Stromal cell of bone marrow (primary cell): Measurements from ENCODE around the gene EEF1A2.
"Not testable (repeated sequence)": the region's sequence is repeated elsewhere in the genome, so short reads cannot be mapped to it uniquely, and the experiment has no call there.

ENCODE experiments used
- DNase-seq: peaks from one replicate; pipeline ENCODE4 v3.0.0-alpha.2; 2012; ENCODE audit warnings: low read depth

Gene EEF1A2

DNA sequence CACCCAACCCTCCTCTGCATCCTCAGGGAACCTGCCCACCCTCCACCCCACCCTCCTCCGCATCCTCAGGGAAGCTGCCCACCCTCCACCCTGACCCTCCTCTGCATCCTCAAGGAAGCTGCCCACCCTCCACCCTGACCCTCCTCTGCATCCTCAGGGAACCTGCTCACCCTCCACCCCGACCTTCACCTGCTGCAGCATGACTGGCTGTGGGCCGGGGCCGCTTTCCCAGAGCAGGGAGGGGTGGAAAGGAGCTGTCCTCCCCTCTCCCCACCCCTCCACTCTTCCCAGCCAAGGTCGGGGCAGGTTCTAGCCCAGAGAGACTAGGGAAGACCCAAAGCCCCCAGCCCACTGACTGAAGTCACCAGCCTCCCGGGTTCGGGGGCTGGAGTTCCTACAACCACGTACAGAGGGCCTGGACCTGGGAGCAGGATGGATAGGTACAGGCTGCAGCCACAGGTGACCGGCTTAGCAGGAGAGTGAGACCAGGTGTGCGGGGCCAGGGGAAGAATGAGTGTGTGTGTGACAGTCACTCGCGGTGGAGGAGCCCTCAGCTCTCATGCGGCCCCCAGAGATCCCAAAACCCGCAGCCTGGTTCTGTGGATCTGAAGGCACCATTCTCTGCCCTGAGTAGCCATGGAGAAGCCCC is 11.6 kb downstream of the EEF1A2 start:
- DNase-seq: no peak

DNA sequence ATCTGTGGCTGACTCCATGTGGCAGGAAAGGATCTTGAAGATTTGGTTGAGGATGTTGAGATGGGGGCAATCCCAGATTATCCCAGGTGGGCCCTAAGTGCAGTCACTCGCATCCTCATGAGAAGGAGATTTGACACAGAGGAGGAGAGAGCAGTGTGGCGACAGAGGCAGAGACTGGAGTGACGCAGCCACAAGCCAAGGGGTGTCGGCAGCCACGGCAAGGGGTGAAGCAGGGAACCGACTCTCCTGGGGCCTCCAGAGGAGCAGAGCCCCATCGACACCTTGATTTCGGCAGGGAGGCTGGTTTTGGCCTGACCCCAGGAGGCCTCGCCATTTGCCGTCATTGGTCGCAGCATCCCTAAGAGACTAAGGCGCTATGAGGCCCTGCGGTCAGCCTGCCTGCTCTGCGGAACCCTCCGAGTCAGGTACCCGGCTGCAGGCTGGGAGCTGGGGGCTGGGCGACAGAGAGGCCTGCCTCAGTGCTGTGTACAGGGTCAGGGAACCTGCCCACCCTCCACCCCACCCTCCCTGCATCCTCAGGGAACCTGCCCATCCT is 12.5 kb downstream of the EEF1A2 start:
- DNase-seq: no peak

DNA sequence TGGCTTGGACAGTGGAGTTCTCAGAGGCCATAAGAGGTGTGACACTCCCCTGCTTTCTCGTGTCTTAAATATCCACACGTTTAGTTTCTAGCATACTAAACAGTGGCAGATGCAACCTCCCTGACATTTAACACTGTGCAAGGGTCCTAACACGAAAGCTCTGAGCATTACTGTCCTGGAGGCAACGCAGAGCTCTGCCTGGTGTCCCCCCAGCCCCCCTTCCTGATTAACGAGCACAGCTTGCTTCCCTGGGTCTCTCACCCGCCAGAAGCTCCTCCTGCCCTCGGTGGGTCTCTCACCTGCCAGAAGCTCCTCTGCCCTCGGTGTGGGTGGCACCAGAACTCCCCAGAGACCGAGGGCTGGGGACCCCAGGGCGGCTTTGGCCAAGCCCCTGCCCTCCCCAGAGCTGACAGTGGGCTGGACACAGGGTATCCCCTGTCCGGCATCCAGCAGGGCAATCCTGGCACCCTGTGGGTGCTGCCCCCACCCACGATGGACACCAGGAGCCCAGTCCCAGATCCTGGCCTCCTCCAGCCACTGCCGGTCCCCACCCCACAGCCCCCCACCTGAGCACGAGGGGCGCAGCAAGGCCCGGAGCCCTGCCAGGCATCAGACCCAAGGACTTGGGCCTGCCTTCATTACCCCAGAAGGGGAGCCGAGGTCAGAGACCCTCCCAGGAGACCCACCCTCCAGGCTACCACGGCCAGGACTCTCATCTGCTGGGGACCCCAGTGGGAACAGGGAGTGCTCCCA is 14.1 kb downstream of the EEF1A2 start:
- DNase-seq: no peak

DNA sequence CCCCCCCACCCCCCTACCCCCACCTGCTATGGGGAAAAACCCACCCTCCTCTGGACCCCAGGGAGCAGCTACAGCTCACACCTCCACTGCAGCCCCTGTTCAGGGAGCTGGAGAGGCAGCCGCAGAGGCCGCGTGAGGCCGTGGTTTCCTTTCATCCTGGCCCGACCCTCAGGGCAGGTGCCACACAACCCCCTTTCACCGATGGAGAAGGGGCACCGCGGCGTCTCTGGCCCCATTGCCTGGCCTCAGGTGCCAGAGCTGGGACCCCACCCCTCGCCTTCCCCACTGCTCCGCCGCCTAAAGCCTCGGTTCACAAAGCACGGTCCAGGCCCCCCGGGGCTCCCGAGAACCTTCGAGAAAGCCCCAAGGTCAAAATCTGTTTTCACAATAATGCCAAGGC is 14.6 kb downstream of the EEF1A2 start:
- DNase-seq: no peak

DNA sequence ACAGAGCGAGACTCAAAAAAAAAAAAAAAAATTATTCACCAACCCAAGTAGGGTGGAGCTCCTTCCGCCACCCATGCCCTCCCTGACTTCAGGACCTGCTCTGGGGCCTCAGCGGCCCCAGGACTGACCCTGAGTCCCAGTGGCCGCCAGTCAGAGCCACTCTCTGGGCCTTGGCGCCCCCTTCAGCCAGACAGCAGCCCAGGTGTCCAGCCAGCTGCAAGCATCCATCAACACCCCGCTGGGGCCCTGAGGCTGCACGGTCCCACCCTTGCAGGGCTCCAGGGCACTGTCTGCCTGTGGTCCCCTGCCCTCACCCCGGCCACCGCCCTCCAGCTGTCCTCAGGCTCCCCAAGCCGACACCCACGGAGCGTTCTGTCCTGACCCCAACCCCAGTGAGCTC is 15.0 kb downstream of the EEF1A2 start:
- DNase-seq: no peak

DNA sequence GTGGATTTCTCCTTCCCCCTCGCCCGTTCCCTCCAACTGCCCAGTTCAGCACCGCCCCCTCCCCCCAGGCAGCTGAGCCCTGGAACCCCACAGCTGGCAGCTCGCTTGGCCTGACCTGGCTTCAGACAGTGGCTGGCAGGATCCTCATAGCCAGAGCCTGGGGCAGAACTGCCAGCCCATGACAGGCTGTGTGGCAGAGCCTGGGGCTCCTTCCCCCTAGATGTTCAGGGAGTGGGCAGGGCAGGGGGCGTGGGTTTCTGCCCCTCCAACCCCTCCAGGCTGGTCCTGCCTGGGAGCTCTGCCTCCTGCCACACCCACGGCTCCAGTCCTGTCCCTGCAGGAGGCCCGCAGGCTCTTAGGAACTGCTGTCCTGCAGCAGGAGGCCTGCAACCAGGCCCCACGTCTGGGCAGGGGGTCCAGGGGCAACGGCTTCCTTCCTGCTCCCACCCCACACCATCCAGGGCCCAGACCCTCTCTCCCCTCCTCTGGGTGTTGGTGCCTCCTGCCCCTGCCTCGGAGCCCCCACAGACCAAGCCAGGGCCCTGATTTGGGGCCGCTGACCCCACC is 16.8 kb downstream of the EEF1A2 start:
- DNase-seq: no peak

DNA sequence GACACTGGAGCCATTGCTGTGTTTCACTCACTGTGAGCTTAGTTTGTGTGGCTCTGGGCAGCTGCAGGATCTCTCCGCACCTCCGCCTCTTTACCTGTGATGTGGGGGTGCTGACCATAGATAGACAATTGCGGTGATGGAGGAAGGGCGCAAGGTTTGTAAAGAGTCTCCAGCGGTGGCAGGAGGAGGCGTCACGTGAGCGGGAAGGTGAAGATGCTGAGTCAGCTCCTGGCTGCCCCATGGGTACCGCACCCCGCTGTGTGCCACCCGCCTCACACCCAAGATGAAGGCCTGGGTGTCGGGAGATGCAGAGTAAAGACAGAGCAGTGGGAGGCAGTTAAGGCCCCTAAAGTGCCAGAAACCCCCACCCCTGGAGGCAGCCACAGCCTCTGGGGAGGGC is 17.4 kb downstream of the EEF1A2 start:
- DNase-seq: no peak

DNA sequence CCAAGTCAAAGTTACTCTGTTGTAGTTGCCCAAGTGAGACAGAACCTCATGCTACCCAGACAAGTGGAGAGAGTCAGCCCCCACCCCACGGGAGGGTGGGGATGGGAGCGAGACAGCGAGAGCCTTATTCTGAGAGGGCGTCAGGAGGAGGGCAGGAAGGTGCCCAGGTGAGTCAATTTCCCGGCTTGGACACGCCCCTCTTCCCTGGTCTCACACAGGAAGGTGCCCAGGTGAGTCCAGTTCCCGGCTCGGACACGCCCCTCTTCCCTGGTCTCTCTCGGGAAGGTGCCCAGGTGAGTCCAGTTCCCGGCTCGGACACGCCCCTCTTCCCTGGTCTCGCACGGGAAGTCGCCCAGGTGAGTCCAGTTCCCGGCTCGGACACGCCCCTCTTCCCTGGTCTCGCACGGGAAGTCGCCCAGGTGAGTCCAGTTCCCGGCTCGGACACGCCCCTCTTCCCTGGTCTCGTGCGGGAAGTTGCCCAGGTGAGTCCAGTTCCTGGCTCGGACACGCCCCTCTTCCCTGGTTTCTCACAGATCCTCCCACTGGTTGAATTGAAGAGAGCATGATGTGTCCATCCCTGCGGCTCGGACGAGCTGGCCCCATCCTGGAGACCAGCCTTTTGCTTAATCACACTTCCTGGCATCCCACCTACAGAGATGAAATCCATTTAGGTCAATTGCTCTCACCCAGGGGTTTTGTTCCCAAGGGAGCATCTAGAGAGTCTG is 19.0 kb downstream of the EEF1A2 start:
- not testable (repeated sequence) for DNase-seq

DNA sequence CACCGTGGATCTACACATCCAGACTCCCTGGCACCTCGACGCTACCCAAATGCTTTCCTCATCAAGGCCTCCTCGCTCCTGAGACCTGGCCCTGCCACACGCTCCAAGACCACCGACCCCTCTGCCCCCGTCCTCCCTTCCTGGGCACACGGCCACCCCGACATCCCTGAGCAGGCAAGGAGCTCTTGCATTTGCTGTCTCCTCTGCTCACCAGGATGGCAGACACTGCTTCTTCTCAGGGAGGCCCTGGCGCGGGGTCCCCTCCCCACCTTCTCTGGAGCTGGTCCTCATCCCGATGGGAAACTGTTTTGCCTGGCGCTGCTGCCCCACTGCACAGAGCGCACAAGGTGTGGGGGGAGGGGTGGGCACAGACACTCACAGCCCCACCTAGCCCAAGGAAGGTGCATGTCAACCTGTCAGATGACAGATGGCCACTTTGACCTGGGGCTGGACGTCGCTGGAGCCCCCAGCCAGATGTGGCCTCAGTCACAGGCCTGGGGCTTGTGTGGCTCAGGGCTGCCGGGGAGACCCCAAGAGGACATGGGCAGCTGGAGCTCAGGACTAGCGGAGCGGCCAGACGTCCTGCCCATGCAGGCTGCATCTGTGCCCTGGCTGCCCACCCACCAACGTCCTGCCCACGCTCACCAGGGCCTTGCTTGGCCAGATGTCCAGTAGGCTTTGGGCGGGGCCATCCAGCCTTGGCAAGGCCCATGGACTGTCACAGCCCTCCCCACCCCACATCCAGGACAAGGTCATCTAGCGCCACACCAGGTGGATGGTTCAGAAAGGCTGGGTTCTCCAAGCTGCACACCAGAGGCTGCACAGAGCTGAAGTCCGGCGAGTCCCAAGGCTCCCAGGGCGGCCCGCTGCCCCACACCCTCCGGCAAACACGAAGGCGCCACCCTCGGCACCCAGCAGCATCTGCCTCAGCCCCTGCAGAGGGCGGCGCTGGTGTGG is 20.3 kb downstream of the EEF1A2 start:
- DNase-seq: no peak

DNA sequence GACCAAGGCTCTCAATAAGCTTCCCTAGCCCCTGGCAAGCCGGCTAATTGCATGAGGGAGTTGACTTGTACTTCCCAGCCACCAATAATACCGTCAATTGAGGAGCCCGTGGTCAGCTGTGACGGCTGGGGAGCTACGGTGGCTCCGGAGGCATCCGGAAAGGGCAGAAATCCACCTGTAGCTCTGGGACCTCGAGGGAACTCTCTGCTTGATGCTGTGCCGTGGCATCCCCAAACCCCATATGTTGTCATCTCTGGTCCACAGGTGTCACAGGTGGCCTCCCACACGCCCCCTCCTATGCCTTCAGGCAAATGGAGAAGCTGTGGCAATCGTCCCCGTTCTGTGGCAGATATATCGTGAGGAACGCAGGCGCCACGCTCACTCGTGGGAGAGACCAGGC is 20.9 kb downstream of the EEF1A2 start:
- DNase-seq: no peak

DNA sequence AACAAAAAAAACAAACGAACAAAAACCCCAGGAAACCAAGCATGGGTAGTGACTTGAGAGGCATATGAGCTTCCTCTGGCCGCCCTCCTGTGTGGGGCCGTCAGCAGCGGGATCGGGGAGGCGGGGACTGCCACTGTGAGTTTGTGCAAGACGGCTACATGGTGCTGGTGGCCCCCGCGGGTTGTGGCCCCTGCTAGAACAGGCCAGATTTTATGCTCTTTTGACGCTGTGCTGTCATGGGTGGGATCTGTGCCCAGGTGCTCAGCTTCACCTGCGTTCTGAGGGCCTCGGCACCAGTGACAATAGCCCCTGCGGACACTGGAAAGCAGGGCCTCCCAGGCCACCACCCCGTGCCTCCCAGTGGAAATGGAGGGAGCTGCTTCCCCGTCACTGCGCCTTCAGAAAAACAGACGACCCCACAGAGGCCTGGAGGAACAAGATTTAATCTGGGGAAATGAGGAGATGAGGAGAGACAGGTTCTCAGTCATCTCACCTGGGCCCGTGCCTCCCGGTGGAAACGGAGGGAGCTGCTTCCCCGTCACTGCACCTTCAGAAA is 21.7 kb downstream of the EEF1A2 start:
- DNase-seq: no peak

DNA sequence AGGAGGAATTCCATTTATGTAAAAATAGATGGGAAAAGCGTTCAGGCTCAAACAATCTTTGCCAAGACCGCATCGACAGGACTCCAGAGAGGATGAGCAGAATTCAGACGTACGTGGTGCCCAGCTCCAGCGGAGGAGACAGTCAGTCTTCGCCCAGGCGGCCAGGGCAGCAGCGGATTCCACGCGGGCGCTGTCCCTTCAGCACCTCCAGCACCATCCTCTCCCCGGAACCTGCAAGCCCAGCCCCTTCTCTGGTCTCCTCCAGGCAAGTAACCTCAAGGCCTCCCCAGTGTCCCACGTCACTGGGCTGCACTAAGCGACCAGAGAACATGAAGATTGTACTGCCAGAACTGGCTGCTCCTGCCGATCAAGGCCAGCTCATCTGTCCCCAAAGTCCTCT is 23.7 kb downstream of the EEF1A2 start:
- DNase-seq: no peak

DNA sequence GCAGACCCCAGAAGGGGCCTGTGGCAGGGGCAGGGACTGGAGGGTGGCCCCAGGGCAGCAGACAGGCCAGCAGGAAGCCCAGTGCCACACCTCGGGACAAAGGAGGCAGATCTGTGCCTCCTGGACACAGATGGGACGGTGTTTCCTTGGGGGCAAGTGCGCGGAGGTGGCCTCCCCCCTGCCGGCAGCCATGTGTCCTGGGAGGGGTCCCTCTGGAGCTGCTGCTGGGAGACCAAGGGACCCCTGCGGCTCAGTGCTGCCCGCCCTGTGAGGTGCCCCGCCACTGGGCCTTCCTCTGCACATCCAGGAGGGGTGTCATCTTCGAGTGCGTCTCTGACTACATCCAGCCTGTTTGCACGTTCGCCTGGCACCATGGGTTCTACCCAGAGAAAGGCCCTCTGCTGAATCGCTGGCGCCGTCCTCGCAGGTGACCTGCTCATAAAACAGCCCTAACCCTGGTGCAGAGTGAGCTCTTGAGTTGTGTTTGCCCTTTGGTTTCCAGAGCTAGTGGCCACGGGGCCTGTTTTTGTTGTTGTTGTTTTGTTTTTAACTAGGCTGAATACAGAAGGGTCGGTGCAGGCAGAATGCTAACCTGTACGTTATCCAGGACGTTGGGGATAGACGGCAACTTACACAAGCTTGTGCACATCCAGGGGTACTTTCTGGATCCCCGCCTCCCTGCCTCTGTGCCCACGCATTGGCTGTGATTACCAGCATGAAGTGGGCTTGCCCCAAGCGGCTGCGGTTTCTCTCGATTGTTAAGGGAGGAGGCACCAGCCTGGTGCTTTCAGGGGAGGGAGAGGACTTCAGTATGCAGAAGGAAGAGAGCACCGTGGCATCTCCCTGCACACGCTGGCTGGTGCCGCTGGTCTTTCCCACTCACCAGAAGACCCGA is 25.1 kb downstream of the EEF1A2 start:
- no peak for DNase-seq

DNA sequence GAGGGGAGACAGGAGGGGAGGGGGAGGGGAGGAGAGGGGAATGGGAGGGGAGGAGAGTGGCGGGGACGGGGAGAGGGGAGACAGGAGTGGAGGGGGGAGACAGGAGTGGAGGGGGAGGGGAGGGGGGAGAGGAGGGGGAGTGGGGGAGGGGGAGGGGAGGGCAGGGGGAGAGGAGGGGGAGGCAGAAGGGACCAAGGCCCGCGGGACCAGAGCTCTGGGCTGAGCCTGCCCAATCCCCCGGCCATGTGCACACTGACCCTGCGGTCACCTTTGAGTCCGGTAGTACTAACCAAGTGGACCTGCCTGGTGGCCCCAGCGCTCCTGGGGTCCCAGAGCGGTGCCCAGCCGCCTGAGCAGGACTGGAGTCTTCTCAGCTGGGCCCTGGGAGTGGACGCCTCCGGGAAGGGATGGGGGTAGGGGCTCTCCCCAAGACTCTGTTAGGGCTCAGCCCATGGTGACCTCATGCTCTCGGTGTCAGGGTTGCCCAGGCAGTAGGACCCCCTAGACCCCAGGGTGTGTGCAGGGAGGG is 26.0 kb downstream of the EEF1A2 start:
- DNase-seq: no peak

DNA sequence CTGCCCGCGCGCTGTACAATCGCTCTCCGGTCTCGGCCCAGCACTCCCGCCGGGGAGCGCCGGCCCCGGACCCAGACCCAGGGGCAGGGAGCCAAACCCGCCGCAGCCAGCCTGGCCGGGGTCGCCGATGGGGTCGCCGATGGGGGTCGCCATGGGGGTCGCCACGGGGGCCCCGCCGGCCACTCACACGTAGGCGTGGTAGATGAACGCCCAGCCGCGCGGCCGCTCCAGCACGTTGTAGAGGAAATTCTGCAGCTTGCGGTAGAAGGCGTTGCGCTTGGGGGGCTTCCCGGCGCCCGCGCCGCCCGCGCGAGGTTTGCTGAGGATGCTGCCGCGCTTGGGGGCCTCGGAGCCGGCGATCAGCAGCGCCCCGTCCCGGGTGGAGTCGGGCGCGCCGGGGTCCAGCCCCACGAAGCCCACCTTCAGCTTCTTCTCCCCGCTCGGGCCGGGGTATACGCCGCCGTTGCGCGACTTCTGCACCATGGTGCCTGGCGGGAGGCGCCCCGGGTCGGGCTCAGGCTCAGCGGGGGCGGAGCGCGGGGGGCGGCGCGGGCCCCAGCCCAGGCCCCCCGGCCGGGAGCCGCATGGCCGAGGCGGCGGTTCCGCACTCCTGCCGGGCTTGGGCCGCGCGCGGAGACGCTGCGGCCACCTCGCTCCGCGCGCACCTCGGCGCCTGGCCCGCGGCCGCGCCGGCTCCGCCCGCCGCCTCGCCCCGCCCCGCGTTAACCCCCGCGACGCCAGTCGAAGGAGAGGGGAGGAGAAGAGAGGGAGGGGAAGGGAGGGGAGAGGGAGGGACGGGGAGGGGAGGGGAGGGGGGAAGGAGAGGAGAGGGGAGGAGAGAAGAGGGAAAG is 26.7 kb downstream of the EEF1A2 start, which contains the start of gene KCNQ2:
KCNQ2 (minus strand) TSS at position 675 of the 851 bp plus-strand sequence; CDS start at position 483, 192 bp downstream.
- no peak for DNase-seq

DNA sequence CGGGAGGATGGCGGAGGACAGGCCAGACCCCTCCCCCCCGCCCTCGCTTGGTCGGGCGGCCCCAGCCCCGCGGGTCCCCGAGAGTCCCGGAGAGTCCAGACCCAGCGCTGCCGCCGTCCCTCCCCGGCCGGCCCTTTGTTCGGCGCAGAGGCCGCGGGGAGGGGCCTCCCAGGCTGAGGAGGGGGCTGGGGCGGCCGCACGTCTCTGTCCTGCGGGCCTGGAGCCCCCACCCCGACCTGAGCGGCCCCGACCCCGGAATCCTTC is 27.2 kb downstream of the EEF1A2 start:
- DNase-seq: no peak

DNA sequence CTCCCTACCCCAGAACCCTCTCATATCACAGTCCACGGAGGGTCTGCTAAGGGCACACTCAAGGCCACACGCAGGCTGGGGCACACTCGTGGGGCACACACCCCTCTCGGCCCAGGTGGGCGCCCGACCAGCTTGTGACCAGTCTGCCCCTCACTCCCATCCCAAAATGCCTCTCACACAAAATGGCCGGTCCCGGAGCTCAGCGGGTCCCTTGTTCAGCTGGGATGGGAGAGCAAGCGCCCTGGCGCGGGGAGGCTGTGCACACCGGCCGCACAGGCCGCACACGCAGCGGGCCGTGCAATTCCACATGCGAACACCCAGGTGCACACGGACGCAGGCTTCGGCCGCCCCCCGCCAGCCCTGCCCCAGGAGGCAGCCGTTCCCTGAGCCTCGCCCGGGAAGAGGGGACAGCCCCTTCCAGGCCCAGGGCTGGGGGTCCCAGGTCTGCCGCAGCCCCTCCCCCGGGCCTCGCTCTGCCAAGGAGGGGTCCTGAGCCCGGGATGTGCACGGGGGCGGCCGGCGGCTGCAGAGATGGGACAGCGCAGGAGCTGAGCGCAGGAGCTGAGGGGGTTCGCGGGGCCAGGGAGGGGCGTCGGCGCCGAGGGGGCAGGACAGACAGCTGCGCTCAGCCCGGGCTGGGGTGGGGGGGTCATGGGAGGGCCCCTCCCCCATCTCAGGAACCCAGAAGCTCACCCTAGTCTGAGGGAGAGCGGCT is 27.7 kb downstream of the EEF1A2 start:
- no peak for DNase-seq

DNA sequence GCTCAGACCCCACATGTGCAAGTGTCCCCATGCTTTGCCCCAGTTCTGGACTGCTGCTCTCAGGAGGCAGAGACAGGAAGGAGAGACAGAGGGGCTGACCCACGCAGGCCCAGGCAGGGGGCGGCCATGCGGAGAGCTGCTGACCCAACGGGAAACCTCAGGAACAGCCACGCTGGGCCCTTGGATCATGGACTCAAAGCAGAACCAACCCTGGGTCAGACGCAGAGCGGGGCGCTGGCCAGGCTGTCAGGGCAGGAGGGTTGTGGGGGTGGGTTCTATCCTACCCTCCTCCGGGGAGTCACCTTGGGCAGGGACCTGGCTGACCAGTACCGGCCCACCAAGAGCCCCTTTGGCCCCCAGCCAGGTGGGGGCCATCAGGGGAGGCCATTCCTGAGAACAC is 28.5 kb downstream of the EEF1A2 start:
- DNase-seq: no peak
